ENCODE measurements around the gene TGFA.

GRCh38 chr2:70529610-70530009, 24.0 kb downstream of the TGFA start:
- TF ChIP-seq EP300 (IDR thresholded peaks at IDR 0.05; ENCODE audit: borderline replicate concordance): no peak
- TF ChIP-seq TCF12 (IDR thresholded peaks at IDR 0.05; ENCODE audit: low read depth): no peak
- TF ChIP-seq YY1 (IDR thresholded peaks at IDR 0.05; ENCODE audit: low read depth): no peak
- no peak for TF ChIP-seq TEAD4 (IDR thresholded peaks at IDR 0.05)
- no peak for TF ChIP-seq MAX (IDR thresholded peaks at IDR 0.05)
- TF ChIP-seq RAD21 (IDR thresholded peaks at IDR 0.05; ENCODE audit: low read depth): no peak
- TF ChIP-seq TAF1 (IDR thresholded peaks at IDR 0.05; ENCODE audit: low read depth): no peak
- no peak for TF ChIP-seq CREB1 (IDR thresholded peaks at IDR 0.05; ENCODE audit: low read depth)
- TF ChIP-seq USF1 (IDR thresholded peaks at IDR 0.05): no peak
